Endothelial cell (in vitro differentiated cells): Measurements from ENCODE around the gene FNBP1. TPM values are rescaled to one million over a fixed set of nuclear protein-coding genes. Genes with fewer than 3 reads are reported as not detected.

ENCODE experiments used
- DNase-seq: peaks from one replicate; pipeline ENCODE4 v3.0.0; 2021; ENCODE audit warnings: low spot score
- H3K27ac Mint-ChIP-seq: one replicate; pipeline ENCODE4 v1.8.0; 2021; ENCODE audit warnings: mixed read lengths, inconsistent platforms; ENCODE audit not compliant: unreplicated experiment
- H3K27me3 Mint-ChIP-seq: one replicate; pipeline ENCODE4 v1.8.0; 2021; ENCODE audit warnings: mild to moderate bottlenecking, moderate library complexity, mixed read lengths, inconsistent platforms; ENCODE audit not compliant: unreplicated experiment
- H3K36me3 Mint-ChIP-seq: one replicate; pipeline ENCODE4 v1.8.0; 2021; ENCODE audit warnings: mild to moderate bottlenecking, low read depth, mixed read lengths, inconsistent platforms; ENCODE audit not compliant: unreplicated experiment
- H3K4me1 Mint-ChIP-seq: one replicate; pipeline ENCODE4 v1.8.0; 2021; ENCODE audit warnings: mild to moderate bottlenecking, mixed read lengths, inconsistent platforms; ENCODE audit not compliant: unreplicated experiment
- H3K4me3 Mint-ChIP-seq: one replicate; pipeline ENCODE4 v1.8.0; 2021; ENCODE audit warnings: mild to moderate bottlenecking, mixed read lengths, inconsistent platforms; ENCODE audit not compliant: unreplicated experiment
- H3K9me3 Mint-ChIP-seq: one replicate; pipeline ENCODE4 v1.8.0; 2021; ENCODE audit warnings: mixed read lengths, inconsistent platforms; ENCODE audit not compliant: unreplicated experiment
- CTCF ChIP-seq: fragments of 200-600 bp; sonication (generic); IDR thresholded peaks from one replicate; pipeline ENCODE4 v1.5.0; 2021; ENCODE audit warnings: antibody characterized with exemption; ENCODE audit not compliant: unreplicated experiment
- total RNA-seq: library from RNA; stranded (reverse); fragmentation: NEBNext Ultra II Directional; extraction: Animal tissue kit (Norgen Biotek cat#: 25700); gene quantifications from one replicate; pipeline ENCODE4 v1.2.1, GENCODE V29; 2021; ENCODE audit not compliant: unreplicated experiment

The FNBP1 gene
- total RNA-seq, 1 donor from 2014 or later = 119 TPM

GRCh38 chr9:129880654-129881546, 162.1 kb downstream of the FNBP1 start:
- Mint-ChIP-seq H3K27ac (no peak overlapping the region), H3K4me3 (no peak overlapping the region), H3K36me3 (peaks cover 4% of the 10 kb centered on the region), H3K4me1 (peaks cover 14% of the 10 kb centered on the region), H3K27me3 (peaks cover 13% of the 10 kb centered on the region), H3K9me3 (no peaks in the 10 kb centered on the region)
- no peak for DNase-seq
- no peak for TF ChIP-seq CTCF

GRCh38 chr9:129879991-129880653, 162.9 kb downstream of the FNBP1 start:
- Mint-ChIP-seq H3K27me3 (peaks cover 13% of the 10 kb centered on the region), H3K4me3 (no peak overlapping the region), H3K27ac (no peak overlapping the region), H3K4me1 (peaks cover 12% of the 10 kb centered on the region), H3K36me3 (peaks cover 4% of the 10 kb centered on the region), H3K9me3 (no peaks in the 10 kb centered on the region)
- TF ChIP-seq CTCF = no peak
- DNase-seq = no peak

- no peak for TF ChIP-seq CTCF
- Mint-ChIP-seq H3K9me3 (no peaks in the 10 kb centered on the region), H3K4me1 (peaks cover 3% of the 10 kb centered on the region), H3K36me3 (peaks cover 11% of the 10 kb centered on the region), H3K27me3 (peaks cover 10% of the 10 kb centered on the region), H3K27ac (no peak overlapping the region), H3K4me3 (no peak overlapping the region)
- no peak for DNase-seq
These were observed 163.8 kb downstream of the FNBP1 start for GRCh38 chr9:129879103-129879699.

GRCh38 chr9:129878291-129878690, 164.7 kb downstream of the FNBP1 start:
- no peak for DNase-seq
- Mint-ChIP-seq H3K4me1 (no peaks in the 10 kb centered on the region), H3K27ac (no peak overlapping the region), H3K4me3 (peak overlapping the region; percentile 44), H3K27me3 (peaks cover 10% of the 10 kb centered on the region), H3K36me3 (peaks cover 11% of the 10 kb centered on the region), H3K9me3 (no peaks in the 10 kb centered on the region)
- no peak for TF ChIP-seq CTCF
